ENCODE data around the gene ENDOU.

The ENDOU gene, protein sequence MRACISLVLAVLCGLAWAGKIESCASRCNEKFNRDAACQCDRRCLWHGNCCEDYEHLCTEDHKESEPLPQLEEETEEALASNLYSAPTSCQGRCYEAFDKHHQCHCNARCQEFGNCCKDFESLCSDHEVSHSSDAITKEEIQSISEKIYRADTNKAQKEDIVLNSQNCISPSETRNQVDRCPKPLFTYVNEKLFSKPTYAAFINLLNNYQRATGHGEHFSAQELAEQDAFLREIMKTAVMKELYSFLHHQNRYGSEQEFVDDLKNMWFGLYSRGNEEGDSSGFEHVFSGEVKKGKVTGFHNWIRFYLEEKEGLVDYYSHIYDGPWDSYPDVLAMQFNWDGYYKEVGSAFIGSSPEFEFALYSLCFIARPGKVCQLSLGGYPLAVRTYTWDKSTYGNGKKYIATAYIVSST
- 0 reads per million in 2 donors for total RNA-seq

DNA sequence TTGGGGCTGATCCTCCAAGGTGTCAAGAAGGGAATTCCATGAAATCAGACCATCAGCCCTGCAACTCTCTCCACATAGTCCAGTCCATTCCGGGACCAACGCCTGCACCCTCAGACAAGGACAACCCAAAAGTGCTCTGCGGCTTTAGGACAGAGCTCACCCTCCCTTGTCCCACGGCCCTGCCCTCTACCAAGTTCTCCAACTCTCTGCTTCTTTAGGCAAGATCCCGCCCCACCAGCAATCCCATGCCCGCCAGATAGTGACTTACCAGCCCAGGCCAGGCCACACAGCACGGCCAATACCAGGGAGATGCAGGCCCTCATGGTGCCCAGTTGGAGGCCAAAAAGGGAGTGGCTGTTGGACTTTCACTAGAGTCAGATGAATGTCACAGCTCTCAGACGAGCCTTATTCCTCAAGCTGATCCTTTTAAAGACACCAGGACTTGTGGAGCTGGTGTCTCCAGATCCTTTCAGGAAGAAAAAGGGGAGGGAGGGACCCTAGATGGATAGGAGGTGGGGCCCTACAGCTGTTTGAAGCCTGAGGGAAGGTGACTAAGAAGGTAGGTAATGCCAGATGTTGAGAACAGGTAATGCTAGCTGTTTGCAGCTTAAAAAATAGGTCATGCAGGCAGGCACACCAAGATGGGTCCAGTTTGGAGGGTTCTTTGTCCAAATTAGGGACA lies at the start of gene ENDOU:
Gene ENDOU, minus strand, starts transcription at position 400 of the 682 bp plus-strand sequence. Its CDS starts 77 bp downstream, at position 323.
- no peak for DNase-seq

GRCh38 chr12:47774663-47775062 lies 49.4 kb upstream of the ENDOU start:
- no peak for DNase-seq

DNA sequence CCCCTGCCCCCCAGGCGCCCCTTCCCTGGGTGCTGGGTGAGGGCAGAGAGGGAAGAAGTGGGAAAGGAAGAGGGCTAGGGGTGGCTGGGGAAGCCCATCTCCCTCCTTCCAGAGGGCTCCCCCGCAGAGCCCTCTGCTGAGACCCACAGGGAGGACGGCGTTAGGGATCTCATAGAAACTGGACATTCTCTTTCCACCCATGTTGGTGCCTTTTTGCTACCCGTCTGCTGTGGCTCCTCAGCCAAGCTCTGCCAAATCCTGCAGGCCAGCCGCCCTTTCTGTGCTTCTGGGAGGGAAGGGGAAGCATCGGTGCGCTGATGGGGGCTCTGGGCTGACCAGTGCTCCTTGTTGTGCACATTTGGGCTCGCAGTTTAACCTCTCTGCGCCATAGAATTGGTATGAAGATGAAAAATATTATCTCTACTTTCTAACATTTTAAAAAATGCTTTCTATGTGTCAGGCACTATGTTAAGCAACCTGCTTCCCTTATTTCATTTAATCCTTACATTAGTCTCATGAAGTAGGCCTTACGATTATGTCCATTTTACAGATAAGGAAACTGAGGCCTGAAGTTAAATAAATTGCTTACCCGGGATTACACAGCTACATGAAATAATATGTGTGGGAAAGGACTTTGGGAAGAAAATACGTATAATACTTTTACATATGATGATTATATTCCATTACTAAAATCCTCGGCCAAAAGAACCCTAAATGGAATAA lies 48.7 kb upstream of the ENDOU start:
- no peak for DNase-seq

DNA sequence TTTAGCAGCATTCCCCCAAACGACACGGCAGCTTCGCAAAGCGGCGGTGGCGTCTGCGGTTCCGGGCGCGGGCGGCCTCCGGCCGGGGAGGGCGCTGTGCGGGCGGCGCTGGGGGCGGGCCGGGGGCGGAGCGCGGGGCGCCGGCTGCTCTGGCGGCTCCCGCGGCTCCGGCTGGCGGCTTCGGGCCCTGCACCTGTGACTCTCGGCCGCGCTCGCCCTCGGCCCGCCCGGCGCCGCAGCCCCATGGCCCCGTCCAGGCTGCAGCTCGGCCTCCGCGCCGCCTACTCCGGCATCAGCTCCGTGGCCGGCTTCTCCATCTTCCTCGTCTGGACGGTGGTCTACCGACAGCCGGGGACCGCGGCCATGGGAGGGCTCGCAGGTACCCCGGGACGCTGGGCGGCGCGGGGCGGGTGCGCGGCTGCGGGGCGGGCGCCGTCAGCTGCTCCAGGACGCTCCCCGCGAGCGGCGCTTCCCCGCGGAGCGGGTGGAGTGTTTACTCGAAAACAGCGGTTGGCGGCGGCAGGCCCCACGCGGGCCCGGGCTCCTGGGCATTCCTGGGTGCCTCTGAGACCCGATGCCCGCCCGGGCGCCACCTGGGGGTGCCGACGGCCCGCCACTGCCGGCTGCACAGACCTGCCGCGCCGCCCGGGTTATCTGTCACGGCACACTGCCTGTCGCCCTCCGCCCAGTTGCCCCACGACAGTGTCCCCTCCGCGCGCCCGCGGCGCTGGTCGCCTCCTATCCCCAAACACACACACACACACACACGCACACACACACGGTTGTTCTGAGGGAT lies 48.0 kb upstream of the ENDOU start, which contains the start of gene SLC48A1:
Gene SLC48A1, plus strand, starts transcription at position 177 of the 796 bp plus-strand sequence. Its CDS starts 67 bp downstream, at position 244.
- peak; percentile 68 for DNase-seq

- no peak for DNase-seq
Observed at GRCh38 chr12:47772738-47773061, 47.4 kb upstream of the ENDOU start.

DNA sequence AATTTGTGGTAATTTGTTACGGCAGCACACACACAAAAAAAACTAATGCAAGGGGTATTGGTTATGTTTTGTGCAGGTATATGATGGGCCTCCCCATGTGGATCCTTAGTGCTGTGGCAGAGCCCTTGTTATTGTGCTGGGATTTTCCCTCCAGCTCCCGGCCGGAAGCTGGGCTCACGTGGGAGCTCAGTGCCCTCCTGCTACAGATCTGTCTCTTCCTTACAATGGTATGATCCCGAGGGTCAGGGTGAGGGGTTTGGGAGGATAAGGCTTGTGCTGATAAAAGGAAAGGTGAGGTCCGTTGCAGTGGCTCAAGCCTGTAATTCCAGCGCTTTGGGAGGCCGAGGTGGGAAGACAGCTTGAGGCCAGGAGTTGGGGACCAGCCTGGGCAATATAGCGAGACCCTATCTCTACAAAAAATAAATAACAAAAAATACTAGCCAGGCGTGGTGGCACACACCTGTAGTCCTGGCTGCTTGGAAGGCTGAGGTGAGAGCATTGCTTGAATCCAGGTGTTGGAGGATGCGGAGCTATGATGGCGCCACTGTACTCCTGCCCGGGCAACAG lies 46.9 kb upstream of the ENDOU start:
- DNase-seq = no peak

DNA sequence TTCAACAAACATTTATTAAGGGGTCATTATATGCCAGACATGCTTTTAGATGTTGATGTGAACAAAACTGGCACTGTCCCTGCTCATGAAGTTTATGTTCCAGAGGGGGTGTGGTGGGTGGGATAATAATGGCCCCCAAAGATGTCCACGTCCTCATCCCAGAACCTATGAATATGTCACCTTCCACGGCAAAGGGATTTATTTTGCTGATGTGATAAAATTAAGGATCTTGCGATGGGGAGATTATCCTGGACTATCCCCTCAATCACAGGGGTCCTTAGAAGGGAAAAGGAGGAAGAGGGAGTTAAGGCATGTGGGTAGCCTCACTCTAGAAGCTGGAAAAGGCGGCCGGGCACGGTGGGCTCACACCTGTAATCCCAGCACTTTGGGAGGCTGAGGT lies 46.0 kb upstream of the ENDOU start:
- DNase-seq = no peak

- no peak for DNase-seq
Observed at GRCh38 chr12:47770086-47770726, 44.9 kb upstream of the ENDOU start.

- DNase-seq = no peak
Observed at GRCh38 chr12:47769234-47770085, 44.2 kb upstream of the ENDOU start.

- no peak for DNase-seq
Observed at GRCh38 chr12:47768323-47768811, 43.1 kb upstream of the ENDOU start.

DNA sequence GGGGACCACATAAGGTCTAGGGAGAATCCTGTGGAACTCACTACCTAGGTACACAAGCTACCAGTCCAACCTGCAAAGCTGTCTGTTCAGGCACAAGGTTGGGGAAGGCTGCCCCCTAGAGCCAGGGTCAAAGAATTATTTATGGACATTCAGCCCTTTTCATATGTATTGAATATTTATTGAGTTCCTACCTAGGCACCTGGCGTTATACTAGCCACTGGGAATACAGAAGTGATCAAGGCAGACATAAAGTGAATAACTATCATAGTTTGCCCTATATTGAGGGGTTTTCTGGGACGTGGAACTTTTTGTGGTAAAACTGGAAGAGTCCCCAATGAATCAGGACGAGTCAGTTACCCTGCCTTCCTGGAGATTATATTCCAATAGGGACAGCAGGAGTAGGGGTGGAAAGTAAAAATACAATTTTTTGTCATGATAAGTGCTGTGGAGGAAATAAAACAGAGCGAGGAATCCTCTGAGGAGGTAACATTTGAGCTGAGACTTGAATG lies 42.0 kb upstream of the ENDOU start:
- DNase-seq = peak; percentile 61

- DNase-seq = no peak
Observed at GRCh38 chr12:47766502-47767215, 41.4 kb upstream of the ENDOU start.

DNA sequence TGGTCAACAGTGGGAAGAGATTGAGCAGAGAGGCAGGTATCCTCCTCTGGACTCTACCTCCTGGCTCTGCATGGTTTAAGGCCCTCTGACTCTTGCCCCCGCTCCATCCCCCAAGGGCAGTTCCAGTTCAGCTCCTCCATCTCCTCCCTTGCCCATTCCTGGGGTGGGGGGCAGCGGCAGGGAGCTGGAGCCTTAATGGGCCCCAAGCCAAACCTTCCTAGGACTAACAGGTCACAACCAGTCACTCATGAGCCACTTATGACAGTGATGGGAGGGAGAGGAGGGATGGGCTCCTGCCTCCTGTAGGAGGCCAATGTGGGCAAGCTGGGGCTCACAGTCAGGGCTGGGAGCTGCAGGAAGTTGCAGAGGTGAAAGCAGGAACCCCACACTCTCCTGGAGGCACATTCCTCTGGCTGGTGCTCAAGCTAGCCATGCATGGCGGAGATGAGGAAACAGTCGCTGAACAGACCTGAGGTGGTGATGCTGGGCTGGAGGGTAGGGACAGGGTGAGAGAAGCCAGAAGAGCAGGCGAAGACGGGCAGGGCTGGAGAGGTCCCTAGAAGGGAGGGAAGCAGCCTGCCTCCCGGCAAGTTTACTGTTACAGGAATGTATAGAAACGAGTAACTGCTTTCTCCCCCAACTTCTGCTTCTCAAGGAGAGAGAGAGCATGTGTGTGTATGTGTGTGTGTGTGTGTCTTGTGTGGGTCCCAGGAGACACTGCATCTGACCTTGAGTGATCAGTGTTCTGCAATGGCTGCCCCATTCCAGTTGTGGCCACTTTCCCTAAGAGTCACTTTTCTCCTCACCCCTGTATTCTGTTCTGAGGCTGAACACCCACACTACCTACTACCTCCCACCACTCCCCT lies 38.4 kb upstream of the ENDOU start:
- no peak for DNase-seq

DNA sequence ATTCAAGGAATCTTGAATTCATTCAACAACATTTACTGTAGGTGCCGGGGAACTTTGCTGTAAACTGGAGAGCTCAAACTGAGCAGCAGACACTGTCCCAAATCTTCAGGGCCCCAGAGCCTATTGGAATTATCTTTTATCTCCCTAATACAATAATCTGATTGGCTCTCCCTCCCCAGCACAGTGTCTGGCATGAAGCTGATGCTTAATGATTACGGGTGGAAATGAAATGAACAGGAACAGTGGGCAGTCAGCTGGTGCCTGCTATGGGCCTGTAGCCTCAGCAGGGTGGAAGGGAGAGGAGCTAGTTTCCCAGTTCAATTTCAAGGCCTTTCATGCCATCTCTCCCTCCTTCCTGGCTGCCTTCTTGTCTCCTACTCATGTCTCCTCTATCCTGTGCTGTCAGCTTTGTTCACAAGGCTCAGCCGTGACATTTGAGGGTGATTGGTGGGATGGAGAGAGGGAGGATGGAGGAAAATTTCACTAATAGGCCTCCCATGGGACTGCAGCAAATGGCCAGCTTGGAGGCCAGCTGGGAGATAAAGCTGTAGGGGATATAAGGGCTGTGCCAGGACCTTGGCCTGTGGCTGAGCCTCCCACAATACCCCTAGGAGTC lies 37.7 kb upstream of the ENDOU start:
- DNase-seq = no peak

DNA sequence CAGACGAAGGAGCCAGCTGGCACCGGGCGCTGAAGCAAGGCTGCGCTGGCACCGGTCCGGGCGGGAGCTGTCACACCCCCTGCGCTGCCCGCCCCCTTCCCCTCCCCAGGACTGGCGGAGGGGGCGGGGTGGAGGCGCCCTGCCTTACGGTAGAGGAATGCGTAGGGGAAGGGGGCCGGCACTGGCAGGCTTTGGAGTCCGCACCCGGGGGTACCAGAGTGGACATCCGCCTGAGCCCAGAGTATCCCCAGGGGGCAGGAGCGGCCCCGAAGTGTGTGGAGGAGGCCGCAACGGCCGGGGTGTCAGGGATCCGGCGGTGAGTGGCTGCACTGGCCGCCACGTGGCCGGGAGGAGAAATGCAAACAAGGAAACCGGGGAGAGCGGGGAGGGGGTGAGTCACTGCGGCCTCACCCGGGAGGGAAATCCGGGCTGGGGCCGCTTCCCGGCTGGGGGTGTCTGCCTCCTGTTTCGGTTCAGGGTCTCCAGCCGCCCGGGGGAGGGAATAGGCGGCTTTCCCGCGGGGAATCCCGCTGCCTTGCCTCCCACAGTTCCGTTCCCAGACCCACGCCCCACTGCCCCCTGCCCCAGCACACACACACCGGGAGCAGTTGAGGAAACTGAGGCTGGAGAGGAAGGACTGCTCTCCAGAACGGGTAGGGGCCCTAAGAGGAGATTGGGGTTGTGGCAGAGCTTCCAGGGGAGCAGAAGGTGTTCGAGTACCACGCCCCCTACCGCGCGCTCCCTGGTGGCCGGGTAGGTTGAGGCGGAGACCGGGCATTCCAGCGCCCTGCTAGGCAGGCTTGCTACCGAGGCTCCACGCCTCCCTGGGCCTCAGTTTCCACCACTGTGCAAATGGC lies 33.8 kb upstream of the ENDOU start, which contains the start of gene RAPGEF3:
Gene RAPGEF3, minus strand, starts transcription at position 47 of the 857 bp plus-strand sequence. CDS start 324 bp downstream, outside the sequence.
- peak; percentile 62 for DNase-seq

GRCh38 chr12:47758584-47758833 lies 33.2 kb upstream of the ENDOU start:
- DNase-seq = no peak

DNA sequence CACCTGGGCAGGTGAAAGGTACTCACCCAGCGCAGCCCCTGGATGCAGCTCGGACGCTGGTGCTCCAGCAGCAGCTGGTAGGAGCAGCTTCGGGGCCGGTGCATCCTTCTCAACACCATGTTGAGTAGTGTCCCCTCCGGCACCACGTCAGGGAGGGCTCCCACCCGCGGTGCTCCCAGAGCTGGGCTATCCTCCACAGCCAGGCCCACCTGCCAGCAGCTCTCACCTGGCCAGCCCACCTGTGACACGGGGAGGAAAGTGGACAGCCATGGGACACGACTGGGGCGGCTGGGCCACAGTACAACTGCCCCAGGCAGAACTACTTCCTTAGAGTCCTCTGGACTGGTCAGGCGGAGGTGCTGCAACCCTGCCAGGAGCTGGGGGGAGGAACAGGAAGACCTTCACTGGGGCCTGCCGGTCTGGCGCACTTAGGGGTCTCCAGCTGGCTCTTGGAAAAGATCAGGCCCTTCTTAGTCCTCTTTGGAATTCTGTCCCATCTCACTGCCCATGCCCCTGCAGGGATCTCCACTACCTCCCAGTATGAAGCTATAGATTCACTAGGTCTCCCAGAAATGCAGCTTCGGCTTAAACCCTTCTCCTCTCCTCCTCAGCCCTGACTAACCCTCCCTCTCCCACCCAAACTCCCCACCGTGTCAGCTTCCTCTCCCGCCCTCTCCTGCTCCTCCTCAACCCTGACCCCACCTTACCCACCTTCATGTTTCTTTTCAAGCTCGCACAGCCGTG lies 32.7 kb upstream of the ENDOU start:
- DNase-seq = no peak

Measured in T-helper 9 cell (primary cell).